ENCODE measurements around the gene KBTBD13.

- TF ChIP-seq, protein P1, sequence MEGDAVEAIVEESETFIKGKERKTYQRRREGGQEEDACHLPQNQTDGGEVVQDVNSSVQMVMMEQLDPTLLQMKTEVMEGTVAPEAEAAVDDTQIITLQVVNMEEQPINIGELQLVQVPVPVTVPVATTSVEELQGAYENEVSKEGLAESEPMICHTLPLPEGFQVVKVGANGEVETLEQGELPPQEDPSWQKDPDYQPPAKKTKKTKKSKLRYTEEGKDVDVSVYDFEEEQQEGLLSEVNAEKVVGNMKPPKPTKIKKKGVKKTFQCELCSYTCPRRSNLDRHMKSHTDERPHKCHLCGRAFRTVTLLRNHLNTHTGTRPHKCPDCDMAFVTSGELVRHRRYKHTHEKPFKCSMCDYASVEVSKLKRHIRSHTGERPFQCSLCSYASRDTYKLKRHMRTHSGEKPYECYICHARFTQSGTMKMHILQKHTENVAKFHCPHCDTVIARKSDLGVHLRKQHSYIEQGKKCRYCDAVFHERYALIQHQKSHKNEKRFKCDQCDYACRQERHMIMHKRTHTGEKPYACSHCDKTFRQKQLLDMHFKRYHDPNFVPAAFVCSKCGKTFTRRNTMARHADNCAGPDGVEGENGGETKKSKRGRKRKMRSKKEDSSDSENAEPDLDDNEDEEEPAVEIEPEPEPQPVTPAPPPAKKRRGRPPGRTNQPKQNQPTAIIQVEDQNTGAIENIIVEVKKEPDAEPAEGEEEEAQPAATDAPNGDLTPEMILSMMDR (IDR thresholded peaks at IDR 0.05), result no peak
- TF ChIP-seq EZH2phosphoT487 (IDR thresholded peaks at IDR 0.05), result no peak
These were observed 13.8 kb upstream of the KBTBD13 start for GRCh38 chr15:65062726-65063125.

Measured in neural progenitor cell (in vitro differentiated cells).